Coronary artery (tissue), 2 donors: Measurements from ENCODE around the gene OPCML.

Source experiments
- DNase-seq: peaks from one replicate; pipeline ENCODE4 v3.0.0-alpha.2; 2017; ENCODE audit warnings: low spot score
- H3K27ac ChIP-seq, 2 donors: fragments of 200-600 bp; sonication (generic); one replicate each; pipeline ENCODE4 v1.5.1; 2016 to 2019
- H3K4me3 ChIP-seq: fragments of 200-600 bp; sonication (generic); 2 replicates; pipeline ENCODE4 v1.5.1; 2016; ENCODE audit warnings: mild to moderate bottlenecking, moderate library complexity
- TF ChIP-seq, protein P1 (sequence below): fragments of 200-600 bp; sonication (generic); IDR thresholded peaks from one replicate; pipeline ENCODE4 v1.5.1; 2019; ENCODE audit warnings: antibody characterized with exemption

OPCML gene

DNA sequence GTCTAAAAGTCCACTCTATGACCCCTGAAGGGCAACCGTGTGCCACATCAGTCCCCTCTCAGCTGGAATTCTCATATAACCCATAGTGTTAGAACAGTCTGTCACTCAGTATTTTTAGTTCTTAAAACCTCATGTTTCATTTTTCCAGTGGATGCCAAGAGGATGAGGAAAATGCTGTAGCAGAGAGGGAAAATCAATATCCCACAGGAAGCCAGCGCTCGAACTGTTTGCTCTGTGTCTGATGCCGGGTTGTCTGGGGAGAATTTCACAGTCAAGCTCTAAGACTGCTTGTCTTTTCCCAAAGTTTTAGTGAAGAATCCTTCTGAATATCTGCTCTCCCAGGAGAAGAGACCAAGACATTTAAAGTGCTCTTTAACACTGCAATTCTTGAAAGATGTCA is 360.9 kb downstream of the OPCML start:
- no peak overlapping the region for H3K27ac ChIP-seq
- H3K4me3 ChIP-seq = no peak overlapping the region
- DNase-seq = no peak
- TF ChIP-seq, protein P1, sequence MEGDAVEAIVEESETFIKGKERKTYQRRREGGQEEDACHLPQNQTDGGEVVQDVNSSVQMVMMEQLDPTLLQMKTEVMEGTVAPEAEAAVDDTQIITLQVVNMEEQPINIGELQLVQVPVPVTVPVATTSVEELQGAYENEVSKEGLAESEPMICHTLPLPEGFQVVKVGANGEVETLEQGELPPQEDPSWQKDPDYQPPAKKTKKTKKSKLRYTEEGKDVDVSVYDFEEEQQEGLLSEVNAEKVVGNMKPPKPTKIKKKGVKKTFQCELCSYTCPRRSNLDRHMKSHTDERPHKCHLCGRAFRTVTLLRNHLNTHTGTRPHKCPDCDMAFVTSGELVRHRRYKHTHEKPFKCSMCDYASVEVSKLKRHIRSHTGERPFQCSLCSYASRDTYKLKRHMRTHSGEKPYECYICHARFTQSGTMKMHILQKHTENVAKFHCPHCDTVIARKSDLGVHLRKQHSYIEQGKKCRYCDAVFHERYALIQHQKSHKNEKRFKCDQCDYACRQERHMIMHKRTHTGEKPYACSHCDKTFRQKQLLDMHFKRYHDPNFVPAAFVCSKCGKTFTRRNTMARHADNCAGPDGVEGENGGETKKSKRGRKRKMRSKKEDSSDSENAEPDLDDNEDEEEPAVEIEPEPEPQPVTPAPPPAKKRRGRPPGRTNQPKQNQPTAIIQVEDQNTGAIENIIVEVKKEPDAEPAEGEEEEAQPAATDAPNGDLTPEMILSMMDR = no peak

DNA sequence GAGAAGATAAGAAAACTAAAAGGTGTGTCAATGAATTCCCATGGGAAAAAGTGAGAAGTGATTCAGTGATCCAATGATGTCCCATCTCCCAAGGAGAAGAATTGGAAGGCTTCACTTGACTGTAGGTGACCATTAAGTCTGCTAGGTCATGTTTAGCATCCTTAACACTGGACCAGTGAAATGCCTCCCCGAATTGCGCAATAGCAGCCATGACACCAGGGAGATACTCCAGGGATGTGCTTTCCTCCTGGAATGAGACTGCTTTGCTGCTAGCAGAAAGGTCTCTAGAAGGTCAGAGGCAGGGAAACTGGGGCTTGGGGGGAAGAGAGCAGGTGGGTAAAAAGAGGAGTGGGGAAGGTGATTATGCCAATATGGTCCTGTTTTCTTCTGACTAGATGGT is 364.3 kb downstream of the OPCML start:
- TF ChIP-seq, protein P1 = no peak
- DNase-seq = no peak
- H3K4me3 ChIP-seq = no peak overlapping the region

DNA sequence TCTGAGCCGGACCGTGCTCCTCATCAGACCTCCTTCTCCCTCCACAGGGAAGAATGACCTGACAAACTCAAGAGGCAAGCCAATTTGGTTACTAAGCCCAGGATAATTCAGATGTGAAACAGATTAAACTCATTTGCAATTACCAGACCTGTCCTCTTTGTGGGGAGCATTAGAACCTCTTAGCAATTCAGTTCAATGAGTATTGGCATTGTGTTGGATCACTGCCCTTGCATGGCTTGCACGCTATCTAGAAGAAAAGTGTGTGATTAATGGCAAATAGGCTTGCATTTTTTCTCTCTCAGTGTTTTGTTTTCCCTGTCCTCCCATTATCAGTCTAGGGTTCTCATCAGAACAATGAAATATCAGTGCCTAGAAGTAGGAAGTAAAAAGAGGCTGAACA is 365.6 kb downstream of the OPCML start:
- no peak for DNase-seq
- Histone ChIP-seq H3K4me3 (no peak overlapping the region), H3K27ac (no peak overlapping the region)
- TF ChIP-seq, protein P1 = no peak

More for the DNA sequence above, 364.3 kb downstream of the OPCML start:
- no peak overlapping the region for H3K27ac ChIP-seq

DNA sequence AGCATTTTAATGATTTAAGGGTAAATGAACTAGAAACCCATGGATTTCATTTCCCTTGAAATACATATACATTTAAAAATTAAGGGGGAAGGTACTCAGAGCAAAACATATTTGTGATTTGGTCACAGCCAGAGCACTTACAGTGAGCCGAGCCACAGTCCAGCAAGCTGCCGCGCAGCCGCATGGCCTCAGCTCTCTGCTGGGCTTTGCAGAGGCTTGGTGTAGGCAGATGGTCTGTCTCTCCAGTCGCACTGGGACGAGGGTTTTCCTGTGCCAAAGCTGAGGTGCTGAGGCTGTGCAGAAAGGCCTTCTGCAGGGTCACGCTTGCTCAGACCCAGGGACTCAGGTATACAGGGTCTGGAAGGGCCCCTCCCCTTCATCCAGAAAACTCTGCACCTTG is 367.3 kb downstream of the OPCML start:
- Histone ChIP-seq H3K4me3 (no peak overlapping the region), H3K27ac (no peak overlapping the region)
- no peak for DNase-seq
- TF ChIP-seq, protein P1 = no peak

DNA sequence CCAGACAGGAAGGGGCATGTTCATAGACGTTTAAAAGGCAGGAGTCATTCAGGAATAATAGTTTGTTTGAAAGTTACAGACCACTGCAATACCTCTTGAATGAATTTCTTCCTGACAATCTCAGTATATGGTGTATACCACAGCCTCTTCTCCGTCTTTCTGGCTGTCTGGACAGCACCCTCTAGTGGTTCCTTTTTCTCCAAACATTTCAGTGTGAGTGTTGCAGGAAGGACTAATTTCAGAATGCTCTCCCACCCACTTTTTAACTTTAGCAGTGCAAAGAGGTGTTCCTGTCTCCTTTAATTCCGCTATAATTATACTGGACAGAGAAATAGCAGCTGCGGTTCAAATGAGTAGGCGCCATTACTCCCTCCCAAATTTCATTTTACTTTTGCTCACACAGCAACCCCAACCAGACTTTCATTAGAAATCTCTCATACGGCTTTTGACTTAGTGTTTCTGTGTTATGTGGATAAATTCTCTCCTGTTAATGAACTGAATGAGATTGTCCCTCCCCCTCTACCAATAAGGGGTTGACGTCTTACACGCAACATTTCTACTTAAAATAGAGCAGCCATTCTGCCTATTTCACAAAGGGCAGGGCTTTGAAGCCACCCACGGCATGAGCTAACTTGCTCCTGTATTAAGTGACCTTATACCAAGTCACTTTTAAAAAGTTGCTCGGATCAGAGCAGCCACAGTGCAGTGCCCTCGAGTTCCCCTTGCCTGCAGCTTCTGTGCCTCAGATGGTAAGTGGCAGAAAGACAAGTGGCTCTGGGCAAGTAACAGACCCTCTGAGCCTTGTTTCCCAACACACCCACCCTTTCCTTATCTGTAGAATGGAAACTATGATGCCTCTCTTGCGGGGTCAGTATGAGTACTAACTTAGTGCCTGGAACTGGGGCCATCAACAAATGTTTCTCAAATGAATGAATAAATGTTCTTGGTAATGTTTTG is 368.6 kb downstream of the OPCML start:
- no peak overlapping the region for H3K27ac ChIP-seq
- no peak for DNase-seq
- TF ChIP-seq, protein P1 = peak; percentile 65

DNA sequence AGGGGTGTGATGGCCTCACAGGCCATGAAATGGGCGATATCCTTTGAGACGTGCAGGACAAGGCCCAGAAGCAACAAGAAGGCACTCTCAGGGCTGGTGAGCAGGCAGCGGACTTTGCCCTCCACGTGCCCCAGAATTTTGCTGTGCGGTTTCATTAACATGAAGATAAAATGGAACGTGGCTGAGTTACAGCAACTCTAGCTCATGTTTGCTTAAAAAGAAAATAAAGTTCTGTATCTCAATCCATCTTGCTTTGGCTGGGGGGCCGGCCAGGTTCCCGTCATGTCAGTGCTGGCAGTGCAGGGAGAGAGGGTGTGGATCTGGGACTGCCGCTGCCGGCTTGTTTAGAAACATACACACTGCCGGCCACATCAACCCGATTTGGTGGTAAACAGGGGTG is 370.1 kb downstream of the OPCML start:
- TF ChIP-seq, protein P1 = no peak
- DNase-seq = no peak
- H3K4me3 ChIP-seq = no peak overlapping the region
- H3K27ac ChIP-seq = no peak overlapping the region

More for the DNA sequence above, 368.6 kb downstream of the OPCML start:
- H3K4me3 ChIP-seq = peak overlapping the region; percentile 19

DNA sequence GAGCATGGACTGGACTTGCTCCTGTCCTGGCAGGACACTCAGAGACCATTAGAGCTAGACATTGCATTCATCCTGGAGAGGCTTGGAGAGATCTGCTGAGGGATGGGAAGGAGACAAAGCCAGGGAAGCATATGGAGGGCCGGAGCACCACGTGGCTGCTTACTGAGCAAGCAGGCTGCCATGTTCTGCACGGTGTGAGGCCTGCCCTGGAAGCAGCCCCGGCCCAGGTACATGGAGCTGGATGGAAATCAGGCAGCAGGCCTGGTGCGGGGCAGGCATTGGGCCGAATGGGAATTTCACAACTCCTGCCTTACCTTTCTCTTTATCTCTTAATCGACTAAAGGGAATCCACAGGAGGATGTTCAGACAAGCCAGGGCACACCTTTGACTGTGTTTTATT is 371.5 kb downstream of the OPCML start:
- no peak overlapping the region for H3K4me3 ChIP-seq
- TF ChIP-seq, protein P1 = no peak
- H3K27ac ChIP-seq = no peak overlapping the region
- DNase-seq = no peak
